ENCODE data around the gene LDLRAP1. TPM values are rescaled to one million over a fixed set of nuclear protein-coding genes. Genes with fewer than 3 reads are reported as not detected.

Gene LDLRAP1
- total and polyA plus RNA-seq, 9 of the 15 experiments (the other 6 are each of a cell fraction or from before 2014, with no cell fraction given) = 0.56 to 29.6 (median 16.2) TPM

DNA sequence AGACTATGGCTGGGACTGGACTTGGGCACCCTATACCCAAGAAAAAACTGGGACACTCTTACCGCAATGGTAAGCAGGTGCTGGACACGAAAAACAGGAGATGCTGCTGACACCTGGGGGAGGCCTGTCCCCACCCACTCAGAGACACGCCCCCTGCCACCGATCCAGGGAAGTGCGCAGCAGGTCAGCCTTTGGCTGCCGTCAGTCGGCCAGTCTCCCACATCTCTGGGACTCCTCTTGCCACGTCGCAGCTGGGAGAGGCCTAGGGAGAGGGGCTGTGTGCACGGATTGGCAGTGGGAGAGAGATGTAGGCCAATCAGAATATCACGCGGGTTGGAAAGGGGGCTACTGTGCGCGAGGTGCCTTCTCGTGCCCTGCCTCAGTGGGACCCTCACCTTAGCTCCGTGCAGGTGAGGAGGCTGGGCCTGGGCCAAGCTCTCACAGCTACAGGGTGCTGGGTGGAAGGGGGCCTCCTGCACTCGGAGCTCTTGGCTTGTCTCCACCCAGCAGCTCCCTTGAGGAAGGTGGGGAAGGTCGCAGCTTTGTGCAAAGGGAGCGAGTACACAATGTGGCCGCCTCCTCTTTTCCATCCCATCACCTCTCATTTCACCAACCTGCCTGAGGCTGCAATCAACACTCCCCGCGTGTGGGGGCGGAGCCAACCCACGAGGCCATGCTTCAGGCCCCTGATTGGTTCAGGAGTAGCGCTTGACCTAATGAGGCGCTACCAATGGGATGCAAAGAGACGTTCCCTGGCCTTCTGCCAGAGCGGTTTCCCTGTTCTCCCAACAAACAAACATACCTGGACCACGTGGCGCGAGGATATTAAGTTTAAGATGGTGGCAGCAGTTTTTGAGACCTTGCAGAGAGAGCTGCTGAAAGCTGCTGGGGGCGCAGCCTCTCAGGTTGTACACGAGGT lies 25.7 kb upstream of the LDLRAP1 start (continued):
- TF ChIP-seq USF1 (CRISPR knock-in tag; IDR thresholded peaks at IDR 0.05) (peak; percentile 76), ADNP (tag; IDR thresholded peaks at IDR 0.05) (no peak), ZNF239 (CRISPR knock-in tag; IDR thresholded peaks at IDR 0.05) (no peak), PURB (CRISPR knock-in tag; IDR thresholded peaks at IDR 0.05; ENCODE audit: low read depth) (no peak), EWSR1 (IDR thresholded peaks at IDR 0.05; ENCODE audit: borderline replicate concordance, low read depth, partially characterized antibody) (no peak), MECOM (CRISPR knock-in tag; IDR thresholded peaks at IDR 0.05) (no peak), HIVEP1 (CRISPR knock-in tag; IDR thresholded peaks at IDR 0.05) (no peak), RAD51 (IDR thresholded peaks at IDR 0.05; ENCODE audit: borderline replicate concordance, low read depth) (peak; percentile 57; the same call in 1 of the 2 replicates), SLC30A9 (CRISPR knock-in tag; IDR thresholded peaks at IDR 0.05) (no peak), HNRNPUL1 (IDR thresholded peaks at IDR 0.05; ENCODE audit: low read length) (no peak), MEF2D (tag; conservative IDR thresholded peaks at IDR 0.05; ENCODE audit: low read depth) (no peak), CBFA2T2 (conservative IDR thresholded peaks at IDR 0.05) (no peak), KAT2B (IDR thresholded peaks at IDR 0.05; ENCODE audit: low read depth, low read length) (no peak)
- TF ChIP-seq, protein P1, sequence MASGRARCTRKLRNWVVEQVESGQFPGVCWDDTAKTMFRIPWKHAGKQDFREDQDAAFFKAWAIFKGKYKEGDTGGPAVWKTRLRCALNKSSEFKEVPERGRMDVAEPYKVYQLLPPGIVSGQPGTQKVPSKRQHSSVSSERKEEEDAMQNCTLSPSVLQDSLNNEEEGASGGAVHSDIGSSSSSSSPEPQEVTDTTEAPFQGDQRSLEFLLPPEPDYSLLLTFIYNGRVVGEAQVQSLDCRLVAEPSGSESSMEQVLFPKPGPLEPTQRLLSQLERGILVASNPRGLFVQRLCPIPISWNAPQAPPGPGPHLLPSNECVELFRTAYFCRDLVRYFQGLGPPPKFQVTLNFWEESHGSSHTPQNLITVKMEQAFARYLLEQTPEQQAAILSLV (tag; IDR thresholded peaks at IDR 0.05) = no peak
- TF ChIP-seq, protein P2, sequence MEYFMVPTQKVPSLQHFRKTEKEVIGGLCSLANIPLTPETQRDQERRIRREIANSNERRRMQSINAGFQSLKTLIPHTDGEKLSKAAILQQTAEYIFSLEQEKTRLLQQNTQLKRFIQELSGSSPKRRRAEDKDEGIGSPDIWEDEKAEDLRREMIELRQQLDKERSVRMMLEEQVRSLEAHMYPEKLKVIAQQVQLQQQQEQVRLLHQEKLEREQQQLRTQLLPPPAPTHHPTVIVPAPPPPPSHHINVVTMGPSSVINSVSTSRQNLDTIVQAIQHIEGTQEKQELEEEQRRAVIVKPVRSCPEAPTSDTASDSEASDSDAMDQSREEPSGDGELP (CRISPR knock-in tag; IDR thresholded peaks at IDR 0.05; ENCODE audit: borderline replicate concordance) = peak; percentile 7; the same call in 1 of the 2 replicates
- TF ChIP-seq, protein P3, sequence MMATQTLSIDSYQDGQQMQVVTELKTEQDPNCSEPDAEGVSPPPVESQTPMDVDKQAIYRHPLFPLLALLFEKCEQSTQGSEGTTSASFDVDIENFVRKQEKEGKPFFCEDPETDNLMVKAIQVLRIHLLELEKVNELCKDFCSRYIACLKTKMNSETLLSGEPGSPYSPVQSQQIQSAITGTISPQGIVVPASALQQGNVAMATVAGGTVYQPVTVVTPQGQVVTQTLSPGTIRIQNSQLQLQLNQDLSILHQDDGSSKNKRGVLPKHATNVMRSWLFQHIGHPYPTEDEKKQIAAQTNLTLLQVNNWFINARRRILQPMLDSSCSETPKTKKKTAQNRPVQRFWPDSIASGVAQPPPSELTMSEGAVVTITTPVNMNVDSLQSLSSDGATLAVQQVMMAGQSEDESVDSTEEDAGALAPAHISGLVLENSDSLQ (IDR thresholded peaks at IDR 0.05) = peak; percentile 18; the same call in 1 of the 2 replicates
- TF ChIP-seq, protein P4, sequence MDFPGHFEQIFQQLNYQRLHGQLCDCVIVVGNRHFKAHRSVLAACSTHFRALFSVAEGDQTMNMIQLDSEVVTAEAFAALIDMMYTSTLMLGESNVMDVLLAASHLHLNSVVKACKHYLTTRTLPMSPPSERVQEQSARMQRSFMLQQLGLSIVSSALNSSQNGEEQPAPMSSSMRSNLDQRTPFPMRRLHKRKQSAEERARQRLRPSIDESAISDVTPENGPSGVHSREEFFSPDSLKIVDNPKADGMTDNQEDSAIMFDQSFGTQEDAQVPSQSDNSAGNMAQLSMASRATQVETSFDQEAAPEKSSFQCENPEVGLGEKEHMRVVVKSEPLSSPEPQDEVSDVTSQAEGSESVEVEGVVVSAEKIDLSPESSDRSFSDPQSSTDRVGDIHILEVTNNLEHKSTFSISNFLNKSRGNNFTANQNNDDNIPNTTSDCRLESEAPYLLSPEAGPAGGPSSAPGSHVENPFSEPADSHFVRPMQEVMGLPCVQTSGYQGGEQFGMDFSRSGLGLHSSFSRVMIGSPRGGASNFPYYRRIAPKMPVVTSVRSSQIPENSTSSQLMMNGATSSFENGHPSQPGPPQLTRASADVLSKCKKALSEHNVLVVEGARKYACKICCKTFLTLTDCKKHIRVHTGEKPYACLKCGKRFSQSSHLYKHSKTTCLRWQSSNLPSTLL (IDR thresholded peaks at IDR 0.05) = no peak
- TF ChIP-seq, protein P5, sequence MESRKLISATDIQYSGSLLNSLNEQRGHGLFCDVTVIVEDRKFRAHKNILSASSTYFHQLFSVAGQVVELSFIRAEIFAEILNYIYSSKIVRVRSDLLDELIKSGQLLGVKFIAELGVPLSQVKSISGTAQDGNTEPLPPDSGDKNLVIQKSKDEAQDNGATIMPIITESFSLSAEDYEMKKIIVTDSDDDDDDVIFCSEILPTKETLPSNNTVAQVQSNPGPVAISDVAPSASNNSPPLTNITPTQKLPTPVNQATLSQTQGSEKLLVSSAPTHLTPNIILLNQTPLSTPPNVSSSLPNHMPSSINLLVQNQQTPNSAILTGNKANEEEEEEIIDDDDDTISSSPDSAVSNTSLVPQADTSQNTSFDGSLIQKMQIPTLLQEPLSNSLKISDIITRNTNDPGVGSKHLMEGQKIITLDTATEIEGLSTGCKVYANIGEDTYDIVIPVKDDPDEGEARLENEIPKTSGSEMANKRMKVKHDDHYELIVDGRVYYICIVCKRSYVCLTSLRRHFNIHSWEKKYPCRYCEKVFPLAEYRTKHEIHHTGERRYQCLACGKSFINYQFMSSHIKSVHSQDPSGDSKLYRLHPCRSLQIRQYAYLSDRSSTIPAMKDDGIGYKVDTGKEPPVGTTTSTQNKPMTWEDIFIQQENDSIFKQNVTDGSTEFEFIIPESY (CRISPR knock-in tag; IDR thresholded peaks at IDR 0.05) = peak; percentile 99

All from K562 (cell line).